NCI-H2196 (cell line): ENCODE results near the gene EBLN1.

Source experiments
- DNase-seq: peaks from one replicate; lab custom pipeline; 2025; ENCODE audit not compliant: unreplicated experiment; lab: John Stamatoyannopoulos, UW

EBLN1 gene

GRCh38 chr10:22217842-22218241 is at the start of gene EBLN1:
TSS of gene EBLN1 (minus strand) at chr10:22218015. CDS start at chr10:22209983, 8,032 bp downstream.
- DNase-seq: no peak

GRCh38 chr10:22265839-22266537 is 48.2 kb upstream of the EBLN1 start:
- DNase-seq: no peak

GRCh38 chr10:22263106-22263505 is 45.3 kb upstream of the EBLN1 start:
- no peak for DNase-seq

- DNase-seq: no peak
These were observed 41.5 kb upstream of the EBLN1 start for GRCh38 chr10:22259280-22259679.

- no peak for DNase-seq
These were observed 40.7 kb upstream of the EBLN1 start for GRCh38 chr10:22258471-22258870.

- DNase-seq: no peak
These were observed 35.7 kb upstream of the EBLN1 start for GRCh38 chr10:22253580-22253882.

GRCh38 chr10:22252801-22253579 is 35.2 kb upstream of the EBLN1 start:
- DNase-seq: no peak

GRCh38 chr10:22252224-22252800 is 34.5 kb upstream of the EBLN1 start:
- DNase-seq: peak; percentile 40

GRCh38 chr10:22251751-22252223 is 34.0 kb upstream of the EBLN1 start:
- peak; percentile 40 for DNase-seq

- DNase-seq: no peak
These were observed 33.3 kb upstream of the EBLN1 start for GRCh38 chr10:22250897-22251660.

GRCh38 chr10:22247636-22248035 is 29.8 kb upstream of the EBLN1 start:
- DNase-seq: no peak

GRCh38 chr10:22246680-22247391 is 29.0 kb upstream of the EBLN1 start:
- DNase-seq: no peak

GRCh38 chr10:22245567-22245966 is 27.8 kb upstream of the EBLN1 start:
- no peak for DNase-seq

GRCh38 chr10:22244855-22245254 is 27.0 kb upstream of the EBLN1 start:
- DNase-seq: no peak

- DNase-seq: no peak
These were observed 26.2 kb upstream of the EBLN1 start for GRCh38 chr10:22244001-22244400.

GRCh38 chr10:22243321-22243720 is 25.5 kb upstream of the EBLN1 start:
- no peak for DNase-seq

GRCh38 chr10:22231260-22231659 is 13.4 kb upstream of the EBLN1 start:
- DNase-seq: no peak

- peak; percentile 32 for DNase-seq
These were observed 12.5 kb upstream of the EBLN1 start for GRCh38 chr10:22230158-22230833.

GRCh38 chr10:22229802-22230157 is 12.0 kb upstream of the EBLN1 start:
- DNase-seq: no peak
